HG03565 (cell line): ENCODE data around the gene AK1.

ENCODE experiments used
- ATAC-seq: cut with Tn5 transposase; IDR thresholded peaks from one replicate; pipeline ENCODE4 v1.9.1; 2021; ENCODE audit warnings: mild to moderate bottlenecking, moderate library complexity; ENCODE audit not compliant: unreplicated experiment

Gene AK1

DNA sequence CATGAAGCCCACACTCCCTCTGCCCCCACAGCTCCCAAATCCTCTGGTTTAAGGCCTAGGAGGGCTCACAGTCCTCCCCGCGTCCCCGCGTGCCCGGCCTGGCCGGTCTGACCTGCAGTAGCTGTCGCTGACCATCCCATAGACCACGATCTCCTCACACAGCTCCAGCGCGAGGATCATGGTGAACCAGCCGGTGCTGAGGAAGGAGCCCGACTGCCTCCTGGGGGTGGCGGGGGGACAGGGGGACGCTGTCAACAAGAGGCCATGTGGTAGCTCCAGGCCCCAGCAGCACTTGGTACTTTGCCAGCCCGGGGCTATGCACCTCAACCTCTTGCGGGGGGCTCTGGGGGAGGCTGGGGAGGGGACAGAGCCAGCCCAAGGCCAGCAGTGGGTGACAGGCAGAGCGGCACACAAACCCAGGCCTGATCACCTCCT, 32.4 kb upstream of the AK1 start:
- no peak for ATAC-seq

DNA sequence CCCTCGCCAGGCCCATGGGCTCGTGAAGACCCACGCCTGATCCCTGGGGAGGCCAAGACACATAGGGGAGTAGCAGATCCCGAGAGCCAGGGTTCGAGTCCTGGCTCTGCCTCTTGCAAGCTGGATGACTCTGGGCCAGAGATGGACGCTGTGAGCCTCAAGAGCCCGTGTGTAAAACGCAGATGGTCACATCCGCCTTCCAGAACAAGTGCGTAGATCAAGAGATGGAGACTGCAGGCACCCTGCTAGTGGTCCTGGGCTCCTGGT, 31.1 kb upstream of the AK1 start:
- no peak for ATAC-seq

DNA sequence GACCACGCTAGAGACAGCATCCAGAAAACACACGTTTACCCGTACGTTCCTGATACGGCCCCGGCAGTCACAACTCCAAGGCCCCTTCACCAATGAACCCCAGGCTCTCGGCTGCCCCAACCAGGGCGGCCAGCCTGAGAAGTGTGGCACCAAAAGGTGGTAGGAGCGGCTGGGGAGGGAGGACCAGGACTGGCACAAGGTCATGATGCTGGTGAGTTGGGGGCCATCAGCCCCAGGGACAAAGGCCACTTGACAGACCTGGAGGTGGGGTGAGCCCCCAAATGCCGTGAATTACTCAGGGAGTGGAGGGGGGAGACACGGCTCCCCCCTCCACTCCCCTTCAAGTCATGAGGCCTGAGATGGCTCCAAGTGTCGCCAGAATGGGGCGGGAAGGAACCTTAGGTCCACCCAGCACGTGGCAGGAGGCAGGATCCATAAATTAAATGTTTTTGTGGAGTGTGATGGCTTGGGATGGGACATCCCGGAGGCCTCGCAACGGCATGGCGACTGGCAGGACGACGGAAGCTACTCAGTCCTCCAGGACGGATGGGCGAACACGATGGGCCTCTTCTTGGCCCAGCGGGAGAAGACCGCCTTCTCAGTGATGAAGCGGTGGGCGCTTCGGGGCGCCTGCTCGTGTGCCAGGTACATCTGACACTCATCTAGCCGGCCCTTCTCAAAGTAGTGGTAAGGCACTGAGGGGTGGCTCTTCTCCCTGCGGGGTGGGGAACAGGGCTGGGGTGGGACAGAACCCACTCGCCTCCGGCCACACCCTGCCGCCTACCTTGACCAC, 30.6 kb upstream of the AK1 start:
- no peak for ATAC-seq

DNA sequence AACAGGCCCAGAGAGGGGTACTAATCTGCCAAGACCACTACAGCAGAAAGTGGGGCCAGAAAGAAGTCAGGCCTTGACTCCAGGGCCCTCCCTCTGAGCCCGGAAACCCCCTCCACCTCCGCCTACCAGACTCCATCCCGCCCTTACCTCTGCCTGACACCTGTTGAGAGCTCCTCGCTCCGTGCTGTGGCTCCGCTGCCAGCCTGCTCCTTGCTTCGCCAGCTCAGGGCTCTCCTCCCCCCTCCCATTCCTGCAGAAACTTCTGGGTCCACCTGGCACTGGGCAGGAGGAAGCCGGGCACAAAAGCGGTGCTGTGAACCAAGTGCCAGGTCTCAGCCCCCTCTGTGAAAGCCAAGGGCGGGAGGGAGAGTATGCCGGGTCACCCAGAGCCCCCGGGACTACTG, 28.3 kb upstream of the AK1 start:
- no peak for ATAC-seq

DNA sequence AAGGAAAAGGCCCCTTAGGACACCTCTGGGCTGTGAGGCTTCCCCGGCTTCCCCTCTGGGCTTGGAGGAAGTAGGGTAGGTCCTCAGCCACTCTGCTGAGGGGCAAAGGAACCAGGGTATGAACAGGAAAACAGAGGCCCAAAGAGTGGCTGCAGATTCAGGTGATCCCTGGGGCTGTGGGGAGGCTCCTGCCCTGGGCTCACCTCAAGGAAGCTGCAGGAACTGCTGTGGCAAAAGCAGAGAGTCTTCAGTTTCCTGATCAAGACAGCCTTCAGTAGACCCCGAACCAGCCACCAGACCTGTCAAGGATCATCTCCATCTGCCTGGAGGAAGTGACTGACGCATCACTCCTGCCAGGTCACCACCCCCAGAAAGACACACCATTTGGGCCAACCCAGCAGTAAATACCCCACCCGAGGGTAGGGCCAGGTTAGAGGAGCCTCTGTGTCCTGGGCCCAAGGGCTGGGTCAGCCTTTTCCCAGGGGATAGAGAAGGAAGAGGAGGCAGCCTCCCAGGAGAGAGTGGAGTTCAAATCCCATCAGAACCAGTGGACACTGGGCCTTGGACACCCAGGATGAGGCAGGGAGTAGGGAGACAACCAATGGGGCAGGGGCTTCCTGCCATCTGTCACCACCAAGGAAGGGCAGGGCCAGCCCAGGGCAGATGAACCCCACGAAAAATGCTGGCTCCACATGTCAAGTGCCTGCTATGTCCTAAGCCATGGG, 27.7 kb upstream of the AK1 start:
- no peak for ATAC-seq

DNA sequence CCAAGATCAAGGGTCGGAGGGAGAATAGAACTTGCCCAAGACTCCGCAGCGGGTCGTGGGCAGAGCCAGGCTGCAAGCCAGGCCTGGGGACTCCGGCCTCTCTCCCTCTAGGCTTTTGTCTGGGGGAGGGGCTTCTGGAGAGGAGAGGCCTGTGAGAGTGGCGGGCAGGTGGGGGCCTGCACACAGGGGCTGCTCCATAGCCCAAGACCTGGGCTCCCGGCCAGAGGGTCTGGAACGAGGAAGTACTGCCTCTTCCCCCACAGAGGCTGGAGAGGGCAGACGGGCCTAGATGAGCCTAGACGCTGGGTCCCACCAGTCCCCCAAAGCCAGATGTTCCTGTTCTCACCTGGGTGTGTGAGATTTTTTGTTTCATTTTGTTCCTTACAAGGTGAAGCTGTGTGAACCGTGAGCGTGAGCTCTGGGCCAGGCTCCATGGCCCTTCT, 27.1 kb upstream of the AK1 start:
- ATAC-seq: no peak

DNA sequence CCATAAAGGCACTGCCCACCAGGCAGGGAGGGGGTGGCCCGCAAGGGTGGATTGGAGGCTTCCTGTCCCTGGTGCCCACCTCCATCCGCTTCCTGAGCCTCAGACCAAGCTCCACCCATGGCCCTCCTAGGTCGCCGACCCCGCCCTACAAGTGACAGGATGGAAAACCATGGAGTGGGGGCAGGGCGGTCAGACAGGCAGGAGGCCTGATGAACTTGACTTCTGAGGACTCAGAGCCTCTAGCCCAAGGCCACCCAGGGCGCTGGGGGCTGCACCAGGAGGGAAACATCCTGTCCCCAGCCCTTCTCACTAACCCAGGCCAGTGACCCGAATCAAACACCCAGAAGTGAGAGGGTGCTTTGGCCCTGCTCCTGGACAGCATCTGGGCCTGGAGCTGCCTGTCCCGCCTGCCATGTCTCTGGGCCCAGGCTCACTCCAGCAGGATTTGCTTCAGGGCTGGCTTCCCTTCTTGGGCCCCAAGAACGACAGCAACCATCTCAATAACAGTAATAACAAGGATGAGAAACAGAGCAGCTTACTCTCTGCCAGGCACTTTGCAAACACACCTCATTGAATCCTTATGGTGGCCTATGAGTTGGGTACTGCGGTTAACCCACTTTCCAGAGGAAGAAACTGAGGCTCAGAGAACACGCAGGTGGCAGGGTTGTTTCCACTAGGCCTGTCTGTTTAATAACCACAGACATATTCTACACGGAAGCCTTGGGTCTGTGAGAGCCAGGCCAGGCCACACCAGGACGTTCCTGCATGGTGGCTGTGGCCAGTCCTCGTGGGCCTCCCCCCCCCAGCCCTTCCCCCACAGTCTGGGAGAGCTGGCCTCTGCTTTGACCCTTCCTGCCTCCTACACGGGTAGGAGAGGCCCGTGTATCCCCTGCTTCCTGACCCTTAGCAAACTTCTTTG, 26.3 kb upstream of the AK1 start:
- ATAC-seq: no peak

DNA sequence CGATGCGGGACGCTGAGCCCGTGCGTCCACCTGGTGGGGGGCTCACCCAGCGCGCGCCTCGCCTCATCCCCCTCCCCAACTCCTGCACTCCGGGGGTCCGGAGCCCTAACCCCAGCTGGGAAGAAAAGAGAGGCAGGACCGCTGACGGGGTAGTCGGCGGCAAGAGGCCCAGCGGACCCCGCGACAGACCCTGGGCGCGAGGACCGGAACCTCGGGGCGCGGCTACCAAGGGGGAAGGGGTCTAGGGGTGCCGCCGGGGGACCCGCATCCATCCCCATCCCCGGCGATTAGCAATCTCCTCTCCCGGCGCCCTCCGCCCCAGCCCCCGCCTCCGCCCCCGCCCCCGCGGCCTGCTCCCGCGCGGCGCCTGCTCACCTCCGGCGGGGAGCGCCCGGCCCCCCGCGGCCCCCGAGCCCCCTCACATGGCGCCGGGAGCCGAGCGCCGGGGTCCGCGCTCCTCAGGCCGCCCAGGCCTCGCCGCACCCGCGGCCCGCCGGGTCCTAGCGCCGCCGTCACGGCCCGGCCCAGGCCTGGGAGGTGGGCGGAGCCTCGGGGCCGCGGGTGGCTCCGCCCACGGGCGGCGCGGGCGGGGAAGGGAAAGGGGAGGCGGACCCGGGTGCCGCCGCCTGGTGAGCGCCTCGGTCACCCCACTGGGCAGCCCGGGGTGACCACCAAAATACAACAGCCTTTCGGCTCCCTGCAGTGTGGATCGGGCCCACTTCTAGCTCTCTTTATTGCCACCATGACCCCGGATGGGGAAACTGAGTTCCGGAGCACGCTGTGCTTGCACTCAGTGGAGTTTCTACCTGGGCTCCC, 21.9 kb upstream of the AK1 start, which contains the start of gene ST6GALNAC6:
ST6GALNAC6 (minus strand) TSS at position 476 of the 816 bp plus-strand sequence. CDS start 1,622 bp downstream, outside the sequence.
- ATAC-seq: no peak

DNA sequence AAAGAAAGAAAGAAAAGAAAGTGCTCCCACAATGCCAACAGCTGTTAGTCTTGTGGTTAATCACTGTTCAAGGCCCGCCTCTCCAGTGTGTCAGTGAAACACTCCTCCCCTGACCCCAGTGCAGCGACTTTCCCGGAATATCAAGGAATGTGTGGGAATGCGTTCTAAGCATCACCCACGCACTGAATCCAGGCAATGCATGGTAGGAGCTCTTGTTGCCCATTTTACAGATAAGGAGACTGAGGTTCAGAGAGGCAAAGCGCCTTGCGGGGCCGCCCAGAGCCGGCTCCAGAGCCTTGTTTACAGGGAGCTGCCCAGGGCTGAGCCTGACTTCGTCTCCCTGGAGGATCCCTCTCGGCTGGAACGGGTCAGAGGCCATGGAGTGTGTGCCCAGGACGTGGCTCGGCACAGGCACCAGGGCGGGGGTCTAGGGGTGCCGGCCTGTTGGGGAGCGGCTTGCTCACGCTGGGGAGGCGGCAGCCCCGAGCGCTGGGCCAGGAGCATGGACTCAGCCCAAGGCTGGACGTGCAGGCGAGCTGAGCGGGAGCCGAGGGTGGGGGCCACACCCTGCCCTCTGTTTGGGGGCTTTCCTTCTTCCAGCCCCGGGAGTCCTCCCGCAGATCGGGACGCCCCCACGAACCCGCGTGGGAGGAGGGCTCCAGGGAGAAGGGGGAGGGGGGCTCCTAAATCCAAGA, 21.1 kb upstream of the AK1 start:
- no peak for ATAC-seq

DNA sequence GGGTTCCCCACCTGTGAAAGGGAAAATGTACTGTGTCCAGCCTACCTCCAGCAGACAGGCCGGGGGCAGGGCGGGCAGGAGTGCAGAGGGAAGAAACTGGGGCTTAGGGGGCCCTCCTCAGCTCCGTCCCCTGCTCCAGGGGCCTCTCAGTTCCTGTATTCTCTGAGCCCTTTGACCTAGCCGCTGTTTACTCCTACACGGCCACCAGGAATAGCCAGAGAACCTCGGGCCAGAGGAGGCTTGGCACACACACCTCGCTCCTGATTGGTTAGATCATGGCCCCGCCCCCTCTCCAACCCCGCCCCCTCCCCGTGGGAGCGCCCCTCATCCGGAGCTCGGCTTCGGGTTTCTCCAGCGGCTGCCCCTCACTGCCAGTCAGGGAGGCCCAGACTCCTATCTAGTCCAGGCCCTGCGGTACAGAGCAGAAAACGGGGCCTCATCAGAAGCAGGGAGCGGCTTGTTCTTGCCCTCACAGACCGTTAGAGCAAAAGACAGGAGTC, 19.8 kb upstream of the AK1 start:
- no peak for ATAC-seq

DNA sequence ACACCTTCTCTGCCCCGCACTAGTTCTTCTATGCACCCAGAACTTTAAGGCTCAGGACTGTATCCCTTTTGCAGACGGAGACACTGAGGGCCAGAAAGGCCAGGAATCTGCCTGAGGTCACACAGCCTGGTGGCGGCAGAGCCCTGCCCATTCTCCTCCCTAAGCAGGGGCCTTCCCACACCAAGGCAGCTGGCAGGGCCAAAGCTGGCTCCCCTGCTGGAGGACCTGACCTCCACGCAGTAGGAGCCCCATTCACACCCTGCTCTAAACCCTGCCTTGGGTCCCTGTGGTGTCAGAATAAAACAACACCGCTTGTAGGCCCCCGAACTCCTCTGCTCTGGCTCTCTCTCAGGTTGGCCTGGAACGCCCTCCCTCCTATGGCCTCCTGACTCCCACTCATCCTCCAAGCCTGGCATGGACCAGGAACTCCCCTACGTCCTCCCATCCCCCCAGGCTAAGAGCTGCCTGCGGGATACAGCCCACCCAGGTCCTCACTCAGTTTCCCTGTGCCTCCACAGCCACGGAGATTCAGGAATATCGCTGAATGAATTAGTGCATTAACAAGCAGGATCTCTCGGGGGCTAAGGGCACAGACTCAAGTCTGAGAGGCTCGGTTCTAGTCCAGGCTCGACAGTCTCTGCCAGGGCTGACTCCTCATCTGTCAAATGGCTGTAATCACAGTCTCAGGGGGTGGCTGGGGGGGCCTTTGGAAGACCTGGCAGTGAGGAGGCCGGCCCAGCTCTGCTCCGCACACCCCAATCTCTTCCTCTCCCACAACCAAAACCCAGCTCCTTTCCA, 19.1 kb upstream of the AK1 start:
- ATAC-seq: no peak

DNA sequence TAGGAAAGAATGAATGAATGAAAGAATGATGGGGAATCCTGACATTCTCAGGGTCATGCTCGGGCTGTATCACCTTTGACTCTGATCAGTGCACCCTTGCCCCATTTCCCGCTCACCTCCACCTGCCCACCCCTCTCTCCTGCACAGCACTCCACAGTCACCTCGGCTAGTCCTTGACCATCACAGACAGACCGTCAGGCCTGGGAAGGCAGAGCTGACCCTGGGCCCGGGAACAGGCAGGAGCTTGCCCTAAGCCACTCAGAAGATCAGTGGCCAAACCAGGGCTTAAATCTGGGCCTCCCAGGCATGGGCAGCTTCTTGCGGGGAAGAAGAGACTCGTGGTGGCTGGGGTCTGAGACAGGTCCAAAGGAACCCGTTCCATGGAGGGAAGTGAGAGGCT, 18.3 kb upstream of the AK1 start:
- ATAC-seq: no peak

DNA sequence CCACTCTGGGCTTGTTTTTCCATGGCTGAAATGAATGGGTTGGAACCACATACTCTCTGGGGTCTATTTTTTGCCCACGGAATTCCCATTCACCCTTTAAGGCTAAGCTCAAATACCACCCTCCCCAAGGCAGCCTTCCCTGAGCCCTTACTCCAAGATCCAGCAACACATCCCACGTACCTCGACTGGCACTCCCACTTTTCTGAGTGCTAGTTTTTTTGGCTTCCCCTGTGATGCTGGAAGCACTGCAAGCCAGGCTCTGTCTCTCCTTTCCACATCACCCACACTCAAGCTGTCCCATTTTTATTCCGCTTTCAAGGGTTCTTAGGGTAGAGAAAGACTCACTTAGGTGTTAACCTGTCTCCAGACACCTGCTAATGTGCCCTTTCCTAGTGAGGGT, 15.9 kb upstream of the AK1 start:
- no peak for ATAC-seq

DNA sequence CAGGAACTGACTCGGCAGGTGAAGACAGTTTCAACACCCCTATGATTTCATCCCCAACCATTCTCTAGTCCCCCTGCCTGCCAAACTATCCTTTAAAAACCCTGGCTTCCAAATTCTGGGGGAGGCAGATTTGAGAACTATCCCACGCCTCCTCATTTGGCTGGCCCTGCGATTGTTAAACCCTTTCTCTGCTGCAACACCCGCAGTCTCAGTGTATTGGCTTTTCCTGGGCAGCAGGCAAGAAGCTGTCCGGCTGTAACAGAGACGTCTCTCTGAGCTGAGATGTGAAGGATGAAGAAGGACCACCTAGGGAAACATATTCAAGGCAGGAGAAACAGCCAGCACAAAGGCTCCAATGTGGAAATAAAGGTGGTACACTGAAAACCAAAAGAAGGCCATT, 15.4 kb upstream of the AK1 start:
- ATAC-seq: no peak

DNA sequence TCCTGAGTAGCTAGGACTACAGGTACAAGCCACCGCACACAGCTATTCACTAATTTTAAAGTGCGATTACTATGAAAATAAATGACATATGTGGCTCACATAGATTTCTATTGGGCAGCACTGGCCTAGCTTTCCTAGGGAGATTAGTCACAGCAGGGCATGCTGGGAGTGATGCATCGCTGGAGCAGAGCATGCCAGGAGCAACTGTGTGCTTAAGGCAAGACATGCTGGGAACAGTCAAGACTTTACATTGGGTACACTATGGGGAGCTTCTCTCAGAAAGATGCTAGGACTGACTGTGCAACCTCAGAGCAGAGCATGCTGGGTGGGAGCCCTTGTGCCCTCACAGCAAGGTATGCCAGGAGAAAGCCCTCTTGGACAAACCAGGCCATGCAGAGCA, 12.6 kb upstream of the AK1 start:
- ATAC-seq: no peak

DNA sequence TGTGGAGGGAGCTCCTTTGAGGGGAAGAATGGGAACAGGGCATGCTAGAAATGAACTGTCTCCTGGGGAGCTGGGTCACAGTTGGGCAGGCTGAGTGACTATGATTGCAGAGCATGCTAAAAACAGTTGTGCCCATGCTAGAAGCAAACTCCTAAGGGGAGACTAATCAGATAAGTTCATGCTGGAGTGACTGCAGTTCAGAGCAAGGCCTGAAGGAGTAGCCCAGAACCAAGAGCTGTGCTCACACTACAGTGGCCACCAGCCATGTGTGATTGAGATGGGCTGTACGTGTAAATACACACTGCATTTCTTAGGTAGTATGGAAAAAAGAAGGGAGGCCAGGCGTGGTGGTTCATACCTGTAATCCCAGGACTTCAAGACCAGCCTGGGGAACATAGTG, 10.3 kb upstream of the AK1 start:
- ATAC-seq: no peak

DNA sequence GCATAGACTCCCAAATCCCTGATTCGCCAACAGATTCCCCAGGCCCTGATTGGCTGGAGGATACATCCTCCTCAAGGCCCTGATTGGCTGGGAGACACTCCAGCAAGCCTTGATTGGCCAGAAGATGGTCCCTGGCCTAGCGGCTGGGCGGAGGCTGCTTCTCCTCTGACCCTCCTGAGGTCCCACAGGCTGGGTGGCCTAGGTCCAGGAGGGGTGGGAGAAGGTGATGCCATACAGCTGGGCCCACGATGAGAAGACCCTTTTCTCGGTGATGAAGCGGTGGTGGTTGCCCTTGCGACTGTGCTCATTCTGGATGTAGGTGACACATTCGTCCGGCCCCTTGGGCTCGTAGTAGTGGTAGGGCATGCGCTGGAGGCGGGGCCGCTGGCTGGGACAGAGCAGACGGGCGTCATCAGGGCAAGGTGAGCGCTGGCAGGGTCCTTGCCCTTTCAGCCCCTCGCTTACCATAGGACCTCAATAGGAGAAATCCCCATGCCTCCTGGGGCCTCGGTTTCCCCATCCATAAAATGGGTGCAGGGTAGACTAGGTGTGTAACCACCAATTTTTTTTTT, 9.0 kb upstream of the AK1 start:
- ATAC-seq: no peak

DNA sequence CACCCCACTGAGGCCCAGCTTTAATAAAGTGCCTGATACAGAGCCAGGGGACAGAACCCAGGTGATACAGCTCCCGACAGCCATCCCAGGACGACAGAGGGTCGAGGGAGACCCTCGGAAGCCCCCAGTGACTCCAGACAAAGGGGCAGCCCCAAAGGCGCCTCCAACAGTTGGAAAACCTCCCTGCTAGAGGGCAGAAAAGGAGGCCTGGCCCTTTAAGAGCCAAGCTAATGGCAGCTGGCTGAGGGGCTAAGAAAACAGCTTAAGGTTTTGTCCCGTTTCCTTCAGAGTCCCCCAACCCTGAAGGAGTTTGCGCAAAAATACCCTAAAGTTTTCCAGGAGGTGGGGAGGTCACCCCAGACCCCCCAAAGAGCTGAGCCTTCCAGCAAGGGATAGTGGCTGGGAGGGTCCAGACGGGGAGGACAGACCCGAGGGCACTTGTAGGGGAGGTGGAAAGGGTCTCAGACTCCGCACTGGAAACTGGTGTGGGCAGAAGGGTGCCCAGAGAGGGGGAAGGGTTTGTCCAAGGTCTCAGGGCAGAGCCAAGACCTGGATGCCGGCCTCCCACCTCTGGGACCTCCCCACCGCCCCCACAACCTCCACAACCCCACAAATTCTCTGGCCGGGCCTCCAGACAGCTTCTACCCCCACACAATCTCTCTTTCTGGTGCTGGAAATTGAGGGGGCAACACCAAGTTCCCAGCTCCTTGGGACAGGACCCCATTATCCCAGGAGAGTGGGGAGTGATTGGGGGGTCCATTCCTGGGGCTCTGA, 8.2 kb upstream of the AK1 start:
- no peak for ATAC-seq
